ENCODE measurements around the gene POU6F2.

The POU6F2 gene

GRCh38 chr7:39510864-39511354 lies 533.2 kb downstream of the POU6F2 start:
- DNase-seq (ENCODE audit: low spot score): no peak

GRCh38 chr7:39515534-39516228 lies 538.0 kb downstream of the POU6F2 start:
- no peak for DNase-seq (ENCODE audit: low spot score)

- DNase-seq (ENCODE audit: low spot score): no peak
These were observed 538.8 kb downstream of the POU6F2 start for GRCh38 chr7:39516498-39516897.

- no peak for DNase-seq (ENCODE audit: low spot score)
These were observed 539.5 kb downstream of the POU6F2 start for GRCh38 chr7:39517240-39517639.

Measured in NAMALWA (cell line).